Heart left ventricle (tissue), 13 donors: Measurements from ENCODE around the gene BIRC7.

ENCODE experiments used
- POLR2A ChIP-seq, 2 donors: fragments of 450-650 bp; IDR thresholded peaks; one replicate each; pipeline ENCODE4 v1.6.1; 2017; ENCODE audit warnings: antibody characterized with exemption in 2 of 2, mild to moderate bottlenecking in 2 of 2, moderate library complexity in 2 of 2
- TF ChIP-seq, protein P1 (sequence below), 12 donors: fragments of 200-600 bp; sonication (generic) in 4 of 12; IDR thresholded peaks; one replicate each; pipeline versions ENCODE4 v1.5.0 to v1.8.0; 2018 to 2022; ENCODE audit warnings: antibody characterized with exemption in 12 of 12, mild to moderate bottlenecking in 5 of 12
- donor health status: ischemic (EF 13 %, LVEDD 7.1; RV severe dilation, severe dysfunction).
- donor health status: DM: no; HTN: yes; CAD: no.
- donor health status: DM: no; HTN: no; CAD: no.
- donor health status: ischemic (EF 25% LVEDD 6.9; RV normal size, moderate dysfunction).
- donor health status: ischemic (EF 25% LVEDD 5.7; RV mildly dilated, moderate dysfunction).
- donor health status: ischemic (EF 35%, LVEDD 5.7; RV mildly dilated, moderate dysfunction).
- donor health status: nonischemic (EF 11% LVEDD 7.7; RV severe dilation, severe dysfunction).
- donor health status: DM: yes; HTN: yes; CAD: no.
- donor health status: PGD.
- donor health status: ischemic (EF 29% LVEDD 5.4; RV normal size, mild dysfunction).
- donor health status: nonischemic (EF 23%, LVEDD 6.1; RV moderate dilation, normal function).

DNA sequence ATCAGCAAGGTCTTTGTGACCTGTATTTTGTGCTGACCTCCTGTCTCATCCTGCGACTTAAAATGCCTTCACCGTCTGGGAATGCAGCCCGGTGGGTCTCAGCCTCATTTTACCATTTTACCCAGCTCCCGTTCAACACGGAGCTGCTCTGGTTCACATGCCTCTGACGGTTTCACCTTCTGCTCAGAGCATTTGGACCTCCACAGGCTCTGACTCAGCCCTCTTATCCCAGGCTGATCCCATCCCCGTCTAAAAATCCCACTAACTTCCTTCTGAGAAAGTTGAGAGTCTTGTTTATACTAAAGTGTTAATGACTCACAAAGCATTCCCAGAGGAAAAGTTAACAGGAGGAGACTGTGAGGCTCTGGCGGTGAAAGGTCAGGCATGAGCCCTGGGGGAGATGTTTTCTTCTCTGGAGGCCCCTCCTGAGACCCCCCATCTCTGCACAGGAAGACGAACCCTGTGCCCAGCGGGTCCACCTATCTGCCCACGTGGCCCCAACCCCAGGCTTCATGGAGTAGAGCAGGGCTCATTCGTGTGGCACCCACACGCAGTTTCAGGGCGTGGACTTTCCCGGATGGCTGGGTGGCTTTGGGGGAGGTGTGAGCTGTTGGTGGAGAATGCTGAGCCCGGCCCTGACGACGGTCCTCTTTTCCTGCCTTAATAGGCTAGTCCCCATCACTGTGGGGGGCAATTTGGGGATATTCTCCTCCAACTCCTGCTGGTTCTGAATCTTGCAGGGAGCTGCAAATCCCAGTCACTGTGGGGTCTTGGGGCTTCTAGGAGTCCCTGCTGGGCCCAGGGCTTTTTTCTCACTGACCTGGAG, 3.3 kb upstream of the BIRC7 start:
- TF ChIP-seq, protein P1, sequence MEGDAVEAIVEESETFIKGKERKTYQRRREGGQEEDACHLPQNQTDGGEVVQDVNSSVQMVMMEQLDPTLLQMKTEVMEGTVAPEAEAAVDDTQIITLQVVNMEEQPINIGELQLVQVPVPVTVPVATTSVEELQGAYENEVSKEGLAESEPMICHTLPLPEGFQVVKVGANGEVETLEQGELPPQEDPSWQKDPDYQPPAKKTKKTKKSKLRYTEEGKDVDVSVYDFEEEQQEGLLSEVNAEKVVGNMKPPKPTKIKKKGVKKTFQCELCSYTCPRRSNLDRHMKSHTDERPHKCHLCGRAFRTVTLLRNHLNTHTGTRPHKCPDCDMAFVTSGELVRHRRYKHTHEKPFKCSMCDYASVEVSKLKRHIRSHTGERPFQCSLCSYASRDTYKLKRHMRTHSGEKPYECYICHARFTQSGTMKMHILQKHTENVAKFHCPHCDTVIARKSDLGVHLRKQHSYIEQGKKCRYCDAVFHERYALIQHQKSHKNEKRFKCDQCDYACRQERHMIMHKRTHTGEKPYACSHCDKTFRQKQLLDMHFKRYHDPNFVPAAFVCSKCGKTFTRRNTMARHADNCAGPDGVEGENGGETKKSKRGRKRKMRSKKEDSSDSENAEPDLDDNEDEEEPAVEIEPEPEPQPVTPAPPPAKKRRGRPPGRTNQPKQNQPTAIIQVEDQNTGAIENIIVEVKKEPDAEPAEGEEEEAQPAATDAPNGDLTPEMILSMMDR (IDR thresholded peaks at IDR 0.05), result no peak
- no peak for TF ChIP-seq POLR2A (IDR thresholded peaks at IDR 0.05)
